CD4-positive, alpha-beta T cell (primary cell): ENCODE results near the gene ANKRD45. TPM values are rescaled to one million over a fixed set of nuclear protein-coding genes. Genes with fewer than 3 reads are reported as not detected.
A peak's percentile ranks its signal among the peaks of the same experiment; 100 is the strongest.

Experiments
- ATAC-seq: fragments of 200-7000 bp; cut with Tn5 transposase; one replicate; pipeline ENCODE4 v1.10.0; 2022; ENCODE audit warnings: mild to moderate bottlenecking; ENCODE audit not compliant: poor library complexity
- CTCF ChIA-PET: fragments of 350-600 bp; sonication (Branson Sonifier 250); formaldehyde crosslinking; loops from one replicate; lab custom pipeline; 2021; ENCODE audit warnings: antibody characterized with exemption, inconsistent platforms; lab: Charles Lee
- POLR2A ChIA-PET: fragments of 350-600 bp; sonication (Branson Sonifier 250); formaldehyde crosslinking; loops from one replicate; lab custom pipeline; 2021; ENCODE audit warnings: antibody characterized with exemption, inconsistent platforms; lab: Charles Lee
- DNase-seq, 14 experiments: peaks; one replicate each; pipeline ENCODE4 v3.0.0-alpha.2; 2013 to 2020; ENCODE audit warnings: mixed read lengths in 2 of 14
- H3K27ac ChIP-seq, 2 donors: one replicate each; pipeline versions ENCODE4 v1.5.1 to v1.7.0; 2013; ENCODE audit warnings: low read length in 2 of 2, low read depth in 1 of 2, mild to moderate bottlenecking in 1 of 2
- H3K27me3 ChIP-seq, 2 experiments: 1 replicate in 1 of 2; 2 replicates in 1 of 2; pipeline versions ENCODE4 v1.6.1 to v1.7.0; 2013; ENCODE audit warnings: low read length in 2 of 2, control low read depth in 1 of 2, mild to moderate bottlenecking in 1 of 2, moderate library complexity in 1 of 2; ENCODE audit not compliant: insufficient read depth in 2 of 2, control insufficient read depth in 1 of 2
- H3K36me3 ChIP-seq: one replicate; pipeline ENCODE4 v1.6.1; 2013; ENCODE audit warnings: low read length, control low read depth; ENCODE audit not compliant: insufficient read depth
- H3K4me1 ChIP-seq: one replicate; pipeline ENCODE4 v1.6.1; 2013; ENCODE audit warnings: low read length, control low read depth; ENCODE audit not compliant: insufficient read depth
- H3K4me3 ChIP-seq: one replicate; pipeline ENCODE4 v1.5.1; 2013; ENCODE audit warnings: mild to moderate bottlenecking, low read length, moderate library complexity
- H3K9me3 ChIP-seq, 2 experiments: 1 replicate in 1 of 2; 2 replicates in 1 of 2; pipeline versions ENCODE4 v1.6.1 to v1.7.0; 2013; ENCODE audit warnings: low read length in 2 of 2, mild to moderate bottlenecking in 2 of 2, control low read depth in 1 of 2, moderate library complexity in 1 of 2; ENCODE audit not compliant: control insufficient read depth in 1 of 2, insufficient read depth in 1 of 2
- H3K27ac Mint-ChIP-seq: one replicate; pipeline ENCODE4 v1.8.0; 2020; ENCODE audit warnings: mixed read lengths
- H3K27me3 Mint-ChIP-seq: one replicate; pipeline ENCODE4 v1.8.0; 2021; ENCODE audit warnings: mixed read lengths
- H3K36me3 Mint-ChIP-seq: one replicate; pipeline ENCODE4 v1.8.0; 2021; ENCODE audit warnings: low read depth, mixed read lengths
- H3K4me1 Mint-ChIP-seq: one replicate; pipeline ENCODE4 v1.8.0; 2021; ENCODE audit warnings: low read depth, mixed read lengths
- H3K4me3 Mint-ChIP-seq: one replicate; pipeline ENCODE4 v1.8.0; 2020; ENCODE audit warnings: mild to moderate bottlenecking, mixed read lengths
- H3K9me3 Mint-ChIP-seq: one replicate; pipeline ENCODE4 v1.8.0; 2020; ENCODE audit warnings: mixed read lengths
- CTCF ChIP-seq: fragments of 200-600 bp; IDR thresholded peaks from one replicate; pipeline ENCODE4 v1.8.0; 2022; ENCODE audit warnings: antibody characterized with exemption, mild to moderate bottlenecking
- intact Hi-C, 2 experiments: fragments of 100-400 bp; cut with DNase I in 1 of 2; cut with micrococcal nuclease in 1 of 2; formaldehyde crosslinking; loops; one replicate each; pipeline versions ENCODE4 v1.15.1 to v1.9.0; 2023 to 2025; cut with DNase I, micrococcal nuclease
- total RNA-seq, 174 experiments: library from RNA in 2 of 174; stranded (reverse) in 2 of 174; gene quantifications; one replicate each; pipeline ENCODE4 v1.2.3 and lab custom pipeline; 2021 to 2026

The ANKRD45 gene
- total RNA-seq, 2 experiments from 2014 or later = not detected

- Mint-ChIP-seq H3K4me1 (no peaks in the 10 kb centered on the region), H3K27me3 (peaks cover 6% of the 10 kb centered on the region), H3K4me3 (no peak overlapping the region), H3K27ac (no peak overlapping the region), H3K9me3 (no peaks in the 10 kb centered on the region), H3K36me3 (no peaks in the 10 kb centered on the region)
- POLR2A ChIA-PET = no interaction called here
- Histone ChIP-seq H3K36me3 (no peaks in the 10 kb centered on the region), H3K4me3 (no peak overlapping the region), H3K4me1 (no peaks in the 10 kb centered on the region), H3K27ac (no peak overlapping the region), H3K27me3 (no peaks in the 10 kb centered on the region), H3K9me3 (no peaks in the 10 kb centered on the region)
- TF ChIP-seq CTCF = no peak
- ATAC-seq (no peak), DNase-seq (no peak)
- CTCF ChIA-PET = no interaction called here
- intact Hi-C loops = no loop called here
Observed at GRCh38 chr1:173573596-173573995, 96.1 kb downstream of the ANKRD45 start.

GRCh38 chr1:173572201-173572873 lies 97.3 kb downstream of the ANKRD45 start:
- no peaks in the 10 kb centered on the region for H3K9me3 ChIP-seq
- H3K27me3 Mint-ChIP-seq = peaks cover 6% of the 10 kb centered on the region
- H3K4me3 Mint-ChIP-seq = no peak overlapping the region
- no peak overlapping the region for H3K4me3 ChIP-seq
- no peak overlapping the region for H3K27ac Mint-ChIP-seq
- H3K36me3 Mint-ChIP-seq = no peaks in the 10 kb centered on the region
- H3K36me3 ChIP-seq = no peaks in the 10 kb centered on the region
- H3K9me3 Mint-ChIP-seq = peaks cover 5% of the 10 kb centered on the region
- DNase-seq (no peak), ATAC-seq (no peak)
- intact Hi-C loops = no loop called here
- ChIA-PET POLR2A (no interaction called here), CTCF (interaction anchor here (0.6 kb wide), 1 partner anchor 328 kb away, joined by 3 read pairs; no protein-coding TSS in a partner anchor)
- no peaks in the 10 kb centered on the region for H3K4me1 ChIP-seq
- TF ChIP-seq CTCF = no peak
- no peaks in the 10 kb centered on the region for H3K27me3 ChIP-seq
- H3K4me1 Mint-ChIP-seq = no peaks in the 10 kb centered on the region
- H3K27ac ChIP-seq = no peak overlapping the region

- CTCF ChIA-PET = interaction anchor here (1.3 kb wide), 1 partner anchor 34 kb away, joined by 3 read pairs; no protein-coding TSS in a partner anchor
- no peak overlapping the region for H3K27ac Mint-ChIP-seq
- intact Hi-C loops = no loop called here
Observed at GRCh38 chr1:173570370-173571007, 99.2 kb downstream of the ANKRD45 start.

More at GRCh38 chr1:173570370-173571007, 99.2 kb downstream of the ANKRD45 start:
- peaks cover 10% of the 10 kb centered on the region for H3K9me3 Mint-ChIP-seq
- no peak overlapping the region for H3K27ac ChIP-seq
- no peaks in the 10 kb centered on the region for H3K36me3 Mint-ChIP-seq
- H3K4me3 ChIP-seq = no peak overlapping the region
- no peaks in the 10 kb centered on the region for H3K4me1 ChIP-seq
- no peaks in the 10 kb centered on the region for H3K9me3 ChIP-seq
- H3K27me3 Mint-ChIP-seq = peaks cover 6% of the 10 kb centered on the region
- no peak for TF ChIP-seq CTCF
- no peak overlapping the region for H3K4me3 Mint-ChIP-seq
- POLR2A ChIA-PET = no interaction called here
- no peaks in the 10 kb centered on the region for H3K36me3 ChIP-seq
- H3K4me1 Mint-ChIP-seq = no peaks in the 10 kb centered on the region
- DNase-seq (peak in 2 of 14 experiments; percentile 9 to 10), ATAC-seq (no peak)
- H3K27me3 ChIP-seq = no peaks in the 10 kb centered on the region
